AG04450 (cell line): ENCODE measurements around the gene SLC17A9. TPM values are rescaled to one million over a fixed set of nuclear protein-coding genes. Genes with fewer than 3 reads are reported as not detected.

Experiments
- CTCF ChIA-PET: fragments of 300-600, 350-600 bp; formaldehyde crosslinking; extraction: SDS; loops from one replicate; lab custom pipeline; 2022; ENCODE audit warnings: antibody characterized with exemption, inconsistent platforms; lab: Charles Lee
- POLR2A ChIA-PET: fragments of 350-600 bp; formaldehyde crosslinking; extraction: SDS; loops from one replicate; lab custom pipeline; 2021; ENCODE audit warnings: antibody characterized with exemption, inconsistent platforms; lab: Yijun Ruan, JAX
- DNase-seq: peaks from one replicate; pipeline ENCODE4 v3.0.0-alpha.2; 2011; ENCODE audit warnings: low read depth, low spot score
- H3K27ac ChIP-seq: one replicate; pipeline ENCODE4 v1.5.1; 2012; ENCODE audit warnings: low read depth, low read length, control low read depth
- H3K27me3 ChIP-seq: one replicate; pipeline ENCODE4 v1.6.0; 2012; ENCODE audit warnings: low read length; ENCODE audit not compliant: control insufficient read depth, insufficient read depth
- H3K4me3 ChIP-seq: 2 replicates; pipeline ENCODE4 v1.5.1; 2011; ENCODE audit warnings: mild to moderate bottlenecking, low read depth, low read length, control low read depth
- H3K9me3 ChIP-seq: 2 replicates; pipeline ENCODE4 v1.5.1; 2012; ENCODE audit warnings: low read length; ENCODE audit not compliant: control insufficient read depth, insufficient read depth
- CTCF ChIP-seq: IDR thresholded peaks from 2 replicates; pipeline ENCODE4 v1.5.1; 2011; ENCODE audit warnings: low read depth, low read length, control low read depth, inconsistent platforms
- polyA plus RNA-seq: library from polyadenylated mRNA; depleted of rRNA; stranded (reverse); fragments of >200 nt; gene quantifications from 2 replicates; pipeline ENCODE4 v1.2.3, GENCODE V29; 2011

SLC17A9 gene
- polyA plus RNA-seq, 1 experiment: 2.2 TPM

- H3K4me3 ChIP-seq: no peak overlapping the region
- ChIA-PET CTCF (interaction anchor here (1.4 kb wide), 1 partner anchor 41 kb away, joined by 5 read pairs; no protein-coding TSS in a partner anchor), POLR2A (no interaction called here)
- H3K27ac ChIP-seq: no peak overlapping the region
- TF ChIP-seq CTCF: no peak
- no peak for DNase-seq
- H3K9me3 ChIP-seq: no peaks in the 10 kb centered on the region; the same call in 1 of the 2 replicates
- H3K27me3 ChIP-seq: peaks cover 23% of the 10 kb centered on the region
These were observed 16.1 kb downstream of the SLC17A9 start for GRCh38 chr20:62968378-62969178.

GRCh38 chr20:62969179-62969760 is 16.8 kb downstream of the SLC17A9 start:
- no peak overlapping the region for H3K27ac ChIP-seq
- CTCF ChIA-PET: no interaction called here
- no peak overlapping the region for H3K4me3 ChIP-seq
- POLR2A ChIA-PET: no interaction called here
- no peaks in the 10 kb centered on the region; the same call in 1 of the 2 replicates for H3K9me3 ChIP-seq
- peaks cover 26% of the 10 kb centered on the region for H3K27me3 ChIP-seq
- no peak for TF ChIP-seq CTCF
- DNase-seq: no peak

GRCh38 chr20:62969939-62970306 is 17.4 kb downstream of the SLC17A9 start:
- POLR2A ChIA-PET: no interaction called here

GRCh38 chr20:62970307-62971210 is 18.1 kb downstream of the SLC17A9 start:
- DNase-seq: no peak
- H3K4me3 ChIP-seq: no peak overlapping the region
- CTCF ChIA-PET: interaction anchor here (0.6 to 1.6 kb wide), 7 partner anchors 10 to 41 kb away, joined by 3 to 6 read pairs (median 4); no protein-coding TSS in a partner anchor

More at GRCh38 chr20:62969939-62970306, 17.4 kb downstream of the SLC17A9 start:
- peaks cover 33% of the 10 kb centered on the region for H3K27me3 ChIP-seq
- DNase-seq: no peak
- no peak overlapping the region for H3K4me3 ChIP-seq
- TF ChIP-seq CTCF: no peak
- no peaks in the 10 kb centered on the region; the same call in 1 of the 2 replicates for H3K9me3 ChIP-seq
- H3K27ac ChIP-seq: no peak overlapping the region
- CTCF ChIA-PET: interaction anchor here (0.7 to 1.6 kb wide), 2 partner anchors 10 to 39 kb away, joined by 3 to 6 read pairs; no protein-coding TSS in a partner anchor

More at GRCh38 chr20:62970307-62971210, 18.1 kb downstream of the SLC17A9 start:
- Histone ChIP-seq H3K27me3 (peaks cover 39% of the 10 kb centered on the region), H3K27ac (no peak overlapping the region), H3K9me3 (no peaks in the 10 kb centered on the region; the same call in 1 of the 2 replicates)
- POLR2A ChIA-PET: no interaction called here
- no peak for TF ChIP-seq CTCF
